HG03520 (cell line): ENCODE data around the gene KDM6A.
"Not testable (repeated sequence)": the region's sequence is repeated elsewhere in the genome, so short reads cannot be mapped to it uniquely, and the experiment has no call there.

Experiments used
- ATAC-seq: cut with Tn5 transposase; IDR thresholded peaks from one replicate; pipeline ENCODE4 v1.9.1; 2021; ENCODE audit warnings: mild to moderate bottlenecking, moderate library complexity; ENCODE audit not compliant: unreplicated experiment

Gene KDM6A

DNA sequence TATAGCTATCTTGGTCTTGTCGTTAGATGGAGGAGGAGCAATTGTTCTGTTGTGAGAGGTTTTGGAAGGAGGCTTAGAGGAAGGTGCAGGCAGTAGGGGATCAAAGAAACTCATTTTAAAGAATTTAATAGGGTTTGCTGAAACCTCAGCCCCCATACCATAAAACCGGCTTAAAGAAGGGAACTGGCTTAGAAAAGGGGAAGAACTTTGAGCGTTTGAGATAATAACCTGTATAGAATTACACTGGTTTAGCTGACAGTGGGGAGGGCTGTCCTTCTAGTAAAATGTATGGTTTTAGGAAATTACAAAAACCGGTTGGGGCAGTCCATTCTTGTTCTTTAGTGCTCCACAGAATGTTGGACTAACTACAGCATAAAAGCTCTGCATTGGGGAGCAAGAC is 128.1 kb downstream of the KDM6A start:
- ATAC-seq, result no peak

GRCh38 chrX:45003085-45003484 is 130.1 kb downstream of the KDM6A start:
- no peak for ATAC-seq

DNA sequence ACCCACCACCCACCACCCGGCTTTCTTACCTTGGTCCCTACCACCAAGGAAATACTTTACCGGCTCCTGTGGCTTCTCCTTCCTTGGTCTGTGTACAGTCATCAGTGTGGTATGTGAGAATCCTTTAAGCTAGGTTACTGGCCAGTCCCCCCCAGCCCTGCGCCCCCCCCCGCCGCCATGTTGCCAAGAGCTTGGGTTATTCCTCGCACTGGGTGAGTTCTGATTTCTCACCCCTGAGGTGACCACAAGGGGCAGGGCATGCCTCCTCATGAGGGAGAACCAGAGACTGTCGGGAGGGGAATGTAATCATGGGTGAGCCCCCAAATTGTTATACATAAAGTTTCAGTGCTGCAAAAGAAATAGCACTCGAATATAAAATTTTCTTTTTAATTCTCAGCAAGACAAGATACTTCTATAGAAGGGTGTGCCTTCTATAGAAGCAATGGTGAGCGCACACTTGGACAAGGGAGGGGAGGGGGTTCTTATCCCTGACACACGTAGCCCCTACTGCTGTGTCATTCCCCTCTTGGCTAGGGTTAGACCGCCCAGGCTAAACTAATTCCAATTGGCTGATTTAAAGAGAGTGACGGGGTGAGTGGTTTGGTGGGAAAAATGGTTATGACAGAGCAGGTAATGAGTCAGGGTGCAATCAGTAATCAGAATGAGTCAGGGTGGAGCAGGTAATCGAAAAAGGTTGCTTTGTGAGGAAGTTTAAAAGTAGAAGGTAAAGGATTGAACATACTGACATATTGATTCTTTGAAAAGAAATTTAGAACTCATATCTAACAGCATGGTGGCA is 133.2 kb downstream of the KDM6A start:
- no peak for ATAC-seq

- peak; percentile 88 for ATAC-seq
These were observed 134.6 kb downstream of the KDM6A start for GRCh38 chrX:45007598-45007997.

GRCh38 chrX:45009371-45010000 is 136.5 kb downstream of the KDM6A start:
- no peak for ATAC-seq

DNA sequence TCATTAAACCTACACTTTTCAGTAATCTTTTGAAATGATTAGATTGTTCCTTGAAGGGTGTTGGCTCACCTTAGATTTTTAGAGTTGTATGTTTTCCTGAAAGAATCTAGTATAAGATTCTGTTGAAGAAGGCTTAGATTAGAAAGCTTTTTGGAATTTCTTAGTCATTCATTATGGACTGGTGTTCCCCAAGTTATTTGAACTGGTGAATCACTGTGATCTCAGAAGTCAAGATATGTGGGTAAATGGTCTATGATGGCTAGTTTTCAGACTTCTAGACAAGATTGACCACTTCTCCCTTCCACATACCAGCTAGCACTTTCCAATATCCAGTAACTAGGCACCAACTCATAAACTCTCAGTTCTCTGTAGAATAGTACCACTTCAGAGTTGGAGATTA is 138.1 kb downstream of the KDM6A start:
- ATAC-seq, result no peak

- no peak for ATAC-seq
These were observed 138.6 kb downstream of the KDM6A start for GRCh38 chrX:45011597-45011996.

GRCh38 chrX:45017946-45018345 is 145.0 kb downstream of the KDM6A start:
- no peak for ATAC-seq

GRCh38 chrX:45022150-45022549 is 149.2 kb downstream of the KDM6A start:
- ATAC-seq, result no peak

GRCh38 chrX:45024501-45024900 is 151.5 kb downstream of the KDM6A start:
- ATAC-seq, result no peak

- no peak for ATAC-seq
These were observed 153.0 kb downstream of the KDM6A start for GRCh38 chrX:45026036-45026435.

DNA sequence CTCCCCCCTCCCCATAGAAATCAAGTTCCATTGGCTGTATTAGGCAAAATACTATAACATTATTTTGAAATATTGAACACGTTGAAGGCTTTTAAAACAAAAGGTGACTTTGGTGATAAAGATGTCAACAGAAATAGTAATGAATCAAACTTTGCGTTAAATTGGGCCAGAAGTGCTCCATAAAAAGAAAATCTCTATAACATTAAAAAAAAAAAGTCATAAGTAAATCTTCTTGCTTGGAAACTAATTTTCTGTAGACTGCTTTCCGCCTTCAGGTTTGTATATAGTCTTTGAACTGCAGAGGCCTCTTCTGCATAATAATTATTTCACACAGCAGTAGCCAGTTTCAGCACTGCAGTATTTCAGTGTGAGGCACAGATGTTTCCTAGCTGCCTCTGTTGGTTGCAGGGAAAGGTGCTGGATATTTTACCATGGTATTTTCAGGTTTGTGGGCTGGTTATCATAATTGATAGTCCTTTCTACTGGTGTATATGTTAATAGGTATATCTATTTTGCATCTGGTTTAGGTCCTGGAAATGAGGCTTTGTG is 158.9 kb downstream of the KDM6A start:
- no peak for ATAC-seq

DNA sequence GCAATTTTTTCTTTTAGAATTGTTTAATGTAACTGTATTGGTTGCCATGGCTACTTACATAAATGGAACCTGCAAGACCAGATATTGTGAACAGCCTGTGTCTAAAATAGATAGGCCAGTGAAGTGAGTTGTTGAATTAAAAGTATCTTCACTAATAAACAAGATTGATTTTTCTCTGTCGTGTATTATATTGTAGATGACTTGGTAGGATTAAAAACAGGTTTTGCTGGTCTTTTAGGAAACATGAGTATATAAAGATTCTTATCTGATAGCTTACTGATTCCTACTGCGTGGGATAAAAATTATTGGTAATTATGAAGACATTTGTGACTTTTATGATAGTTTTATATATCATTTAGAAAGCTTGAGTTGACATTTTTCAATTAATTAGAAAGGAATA is 162.1 kb downstream of the KDM6A start:
- ATAC-seq, result no peak

DNA sequence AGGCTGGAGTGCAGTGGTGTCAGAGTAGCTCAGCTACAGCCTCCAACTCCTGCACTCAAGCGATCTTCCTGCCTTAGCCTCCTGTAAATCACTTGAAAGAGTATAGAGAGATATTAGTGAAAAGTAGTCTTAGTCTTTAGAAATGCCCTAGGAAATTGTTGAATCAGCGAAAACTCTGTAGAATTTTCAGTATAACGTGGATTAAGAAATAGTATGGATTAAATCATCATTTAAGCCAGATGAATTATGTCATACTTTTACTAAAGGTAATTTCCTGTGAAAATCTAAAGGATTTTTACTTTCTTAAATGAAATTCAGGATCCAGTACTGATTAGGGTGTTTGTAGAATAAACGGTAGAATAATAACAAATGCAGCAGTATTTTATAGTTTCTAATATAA is 163.2 kb downstream of the KDM6A start:
- ATAC-seq, result no peak

- not testable (repeated sequence) for ATAC-seq
These were observed 167.1 kb downstream of the KDM6A start for GRCh38 chrX:45040137-45040536.

DNA sequence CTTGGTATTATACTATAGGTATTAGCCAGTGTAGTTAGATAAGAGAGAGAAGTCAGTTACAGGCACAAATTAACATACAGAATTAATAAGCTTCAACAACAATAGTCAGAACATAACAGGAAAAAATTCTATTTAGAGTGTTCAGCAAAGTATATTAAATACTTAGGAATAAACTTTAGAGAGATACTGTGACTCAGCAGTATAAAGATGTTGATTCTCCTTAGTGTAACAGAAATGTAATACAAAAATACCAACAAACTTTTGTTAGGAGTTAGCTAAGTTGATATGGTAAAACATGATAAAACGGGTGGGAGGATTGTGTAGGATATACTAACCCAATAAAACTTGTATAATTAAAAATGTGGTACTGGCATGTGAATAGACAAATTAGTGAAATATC is 173.4 kb downstream of the KDM6A start:
- ATAC-seq, result no peak

GRCh38 chrX:45050558-45050957 is 177.6 kb downstream of the KDM6A start:
- ATAC-seq, result peak; percentile 68

GRCh38 chrX:45056428-45057145 is 183.6 kb downstream of the KDM6A start:
- no peak for ATAC-seq

DNA sequence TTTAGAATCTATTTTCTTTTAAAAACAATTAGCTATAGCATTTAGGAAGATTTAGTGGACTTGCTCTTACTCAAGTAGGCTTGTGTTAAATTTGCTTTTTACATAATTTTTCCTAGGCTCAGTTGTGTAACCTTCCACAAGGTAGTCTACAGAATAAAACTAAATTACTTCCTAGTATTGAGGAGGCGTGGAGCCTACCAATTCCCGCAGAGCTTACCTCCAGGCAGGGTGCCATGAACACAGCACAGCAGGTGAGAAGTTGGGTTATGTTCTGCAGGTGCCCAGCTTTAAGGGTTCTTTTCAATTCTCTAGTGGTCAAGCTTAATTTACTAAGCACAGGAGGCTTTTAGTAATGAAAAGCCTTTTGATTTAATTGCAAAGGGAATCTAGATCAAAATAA is 186.9 kb downstream of the KDM6A start:
- ATAC-seq, result not testable (repeated sequence)

- no peak for ATAC-seq
These were observed 190.5 kb downstream of the KDM6A start for GRCh38 chrX:45063319-45064095.

GRCh38 chrX:45068569-45068968 is 195.6 kb downstream of the KDM6A start:
- ATAC-seq, result no peak
